NT2/D1 (cell line): ENCODE results near the gene KRTAP5-1.

Experiments used
- SUZ12 ChIP-seq: IDR thresholded peaks from 2 replicates; pipeline ENCODE4 v1.6.1; 2011; ENCODE audit not compliant: insufficient read length, insufficient read depth; ENCODE audit errors: extremely low read depth
- YY1 ChIP-seq: IDR thresholded peaks from 2 replicates; pipeline ENCODE4 v1.6.1; 2011; ENCODE audit not compliant: insufficient read length, insufficient read depth

DNA sequence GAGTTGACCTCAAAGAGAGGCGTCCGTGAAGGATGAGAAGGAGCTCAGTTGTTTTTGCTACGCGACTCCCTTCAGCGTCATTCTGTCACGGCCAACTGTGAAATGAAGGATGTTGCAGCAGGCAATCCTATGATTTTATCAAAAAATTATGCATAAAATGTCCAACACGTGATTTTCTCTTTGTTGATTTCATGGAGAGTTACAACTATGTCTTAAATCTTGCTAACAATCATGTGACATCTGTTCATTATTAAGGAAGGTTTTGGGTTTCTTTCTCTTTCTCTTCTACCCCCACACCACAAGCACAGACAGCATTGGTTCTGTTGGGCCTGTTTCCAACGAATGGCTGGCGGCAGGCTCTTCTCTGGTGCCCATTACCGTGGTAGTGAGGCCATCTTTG lies 33.1 kb upstream of the KRTAP5-1 start:
- TF ChIP-seq SUZ12, result no peak
- no peak for TF ChIP-seq YY1
